Activated T-cell treated with anti-CD3 and anti-CD28 coated beads, Interleukin-2, amount 50 U/mL, for 48 hours (primary cell): Measurements from ENCODE around the gene KDM3B.
A peak's percentile ranks its signal among the peaks of the same experiment; 100 is the strongest.
"Not testable (repeated sequence)": the region's sequence is repeated elsewhere in the genome, so short reads cannot be mapped to it uniquely, and the experiment has no call there.

Experiments
- DNase-seq, 2 experiments: peaks; one replicate each; pipeline ENCODE4 v3.0.0-alpha.2; 2020

Gene KDM3B

DNA sequence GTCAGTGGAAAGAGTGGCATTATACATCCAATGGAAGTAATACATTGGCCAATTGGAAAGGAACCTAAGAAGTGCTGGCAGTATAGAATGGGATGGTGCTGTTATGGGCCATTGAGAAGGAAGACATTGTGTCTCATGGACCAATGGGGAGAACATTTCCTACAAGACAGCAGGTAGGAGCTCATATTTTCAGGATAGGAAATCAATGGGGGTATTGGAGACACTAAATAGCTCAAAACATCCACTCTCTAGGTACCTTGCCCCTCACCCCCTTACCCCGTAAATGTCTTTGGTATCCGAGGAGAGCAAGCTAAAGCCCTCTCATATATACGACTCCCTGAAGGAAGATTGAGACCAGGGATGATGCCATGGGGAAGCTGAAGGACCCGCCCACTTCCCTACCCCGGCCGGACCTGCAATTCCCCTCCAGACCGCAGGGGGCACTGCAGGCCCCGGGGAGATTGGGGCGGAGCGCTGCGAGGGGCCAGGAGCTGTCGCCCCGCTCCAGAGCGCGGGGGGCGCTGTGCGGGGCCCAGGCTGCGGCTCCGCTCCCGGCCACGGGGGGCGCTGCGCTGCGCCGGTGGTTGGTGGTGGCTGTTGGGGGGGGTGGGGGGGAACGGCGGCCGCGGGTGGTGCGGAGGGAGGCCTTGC is at the start of gene KDM3B:
TSS of gene KDM3B (plus strand) at position 615 of the 651 bp plus-strand sequence. CDS start 111 bp downstream, outside the sequence.
- DNase-seq, result peak; percentile 99

- no peak for DNase-seq
These were observed 49.1 kb upstream of the KDM3B start for GRCh38 chr5:138303372-138303771.

DNA sequence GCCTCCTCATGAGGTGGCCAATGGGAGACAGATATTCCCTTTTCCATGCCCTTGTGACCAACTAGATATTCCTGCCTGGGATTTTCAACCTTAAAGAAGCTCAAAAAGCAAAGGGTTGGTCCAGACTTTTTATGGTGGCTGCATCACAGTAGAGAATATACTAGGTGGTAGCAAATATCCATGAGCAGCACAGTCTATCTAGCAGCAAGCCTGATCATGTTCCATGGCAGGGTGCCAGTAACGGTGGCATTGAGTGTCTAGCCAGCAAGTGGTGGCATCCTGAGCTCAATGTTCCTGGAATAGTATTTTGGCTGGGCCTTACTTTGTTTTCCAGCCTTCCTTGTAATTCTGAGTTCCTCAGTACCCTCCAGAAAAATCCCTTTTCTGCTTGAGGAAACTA is 46.7 kb upstream of the KDM3B start:
- no peak for DNase-seq

DNA sequence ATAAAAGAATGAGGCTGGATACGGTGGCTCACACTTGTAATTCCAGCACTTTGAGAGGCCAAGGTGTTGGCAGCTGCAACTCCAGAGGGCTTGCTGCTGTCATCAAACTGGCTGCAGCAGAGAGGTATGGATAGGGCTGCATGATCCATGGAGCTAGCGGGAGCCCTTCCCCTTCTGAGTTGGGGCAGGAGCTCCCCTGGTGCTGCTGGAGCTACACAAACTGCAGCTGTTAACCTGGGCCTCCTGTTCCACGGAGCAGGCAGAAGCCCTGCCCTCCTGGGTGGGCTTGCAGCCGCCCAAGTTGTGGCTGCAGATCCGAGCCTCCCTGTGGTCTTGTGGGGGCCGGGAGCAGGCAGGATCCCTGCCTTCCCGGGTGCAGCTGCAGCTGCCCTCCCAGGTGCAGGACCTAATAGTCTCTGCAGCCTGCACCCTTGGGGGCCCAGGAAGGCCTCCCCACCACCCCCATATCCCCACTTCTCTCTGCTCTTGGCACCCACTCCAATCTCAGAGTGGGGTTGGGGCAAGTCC is 36.7 kb upstream of the KDM3B start:
- no peak for DNase-seq

GRCh38 chr5:138316355-138316754 is 36.1 kb upstream of the KDM3B start:
- no peak for DNase-seq

- not testable (repeated sequence) for DNase-seq
These were observed 34.3 kb upstream of the KDM3B start for GRCh38 chr5:138318211-138318610.

DNA sequence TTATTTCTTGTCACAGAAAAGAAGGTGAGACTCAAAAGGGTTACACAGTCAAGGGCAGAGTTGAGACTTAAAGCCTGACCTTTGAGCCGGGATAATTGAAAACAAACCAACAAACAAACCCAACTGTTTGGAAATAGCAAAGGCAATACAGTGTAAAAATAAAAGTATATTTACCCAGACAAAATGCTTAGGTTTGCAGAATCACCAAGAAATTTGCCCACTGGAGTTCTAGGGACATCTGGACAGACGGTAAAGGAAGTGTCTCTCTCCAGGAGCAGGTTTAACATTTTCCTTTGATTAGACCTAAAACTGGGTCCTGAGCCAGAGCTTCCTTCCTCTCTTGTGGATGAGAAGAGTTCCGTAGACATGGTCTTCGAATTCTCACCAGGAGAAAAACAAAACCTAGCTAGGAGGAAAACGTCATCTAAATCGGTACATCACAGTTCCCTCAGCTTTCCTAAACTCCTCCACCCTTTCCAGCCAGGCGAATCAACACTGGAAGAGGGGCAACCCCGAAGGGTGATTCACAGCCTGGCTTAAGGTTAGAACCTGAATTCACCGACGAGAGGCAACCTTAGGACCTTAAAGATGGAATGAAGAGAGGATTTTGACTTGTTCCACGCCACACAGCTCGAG is 21.6 kb upstream of the KDM3B start:
- DNase-seq, result no peak

- DNase-seq, result peak; percentile 97
These were observed 20.8 kb upstream of the KDM3B start, which contains the start of gene CDC25C for GRCh38 chr5:138331449-138332368. Gene CDC25C, minus strand, starts transcription at chr5:138331804. Its CDS starts 624 bp downstream, at chr5:138331180.

- peak in 1 of 2 experiments; percentile 18 for DNase-seq
These were observed 17.5 kb upstream of the KDM3B start for GRCh38 chr5:138334867-138335447.

DNA sequence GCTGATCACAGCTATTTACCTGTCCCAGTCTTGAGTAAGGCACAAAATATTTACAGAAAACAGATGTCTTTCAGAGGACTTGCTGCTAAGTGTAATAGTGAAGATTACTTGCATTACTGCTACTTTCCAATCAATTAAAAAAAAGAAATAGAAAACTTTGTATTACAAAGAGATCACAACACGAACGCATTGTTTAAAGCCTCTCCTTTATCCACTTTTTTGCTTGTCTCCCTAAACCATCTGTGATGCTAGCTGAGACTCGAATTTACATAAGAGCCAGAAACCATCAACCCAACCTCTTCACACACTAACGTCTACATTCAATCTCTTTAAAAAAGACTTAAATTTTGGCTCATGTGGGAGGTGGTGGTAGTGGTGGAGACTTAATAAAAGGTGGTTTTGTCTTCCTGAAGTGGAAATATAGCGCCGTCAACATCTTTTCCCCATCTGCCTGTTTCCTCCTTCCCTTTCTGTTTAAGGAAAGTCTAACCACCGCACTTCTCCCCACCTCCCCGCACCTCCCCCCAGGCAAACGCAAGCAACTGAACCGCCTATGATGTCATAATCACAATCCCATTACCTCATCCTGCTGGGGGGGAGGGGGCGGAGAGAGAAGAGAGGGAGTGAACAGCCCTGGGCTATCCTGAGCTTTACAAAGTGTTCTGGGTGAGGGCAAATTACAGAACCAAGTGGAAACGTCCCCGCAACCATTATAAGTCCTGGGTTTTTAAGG is 15.4 kb upstream of the KDM3B start:
- no peak for DNase-seq

DNA sequence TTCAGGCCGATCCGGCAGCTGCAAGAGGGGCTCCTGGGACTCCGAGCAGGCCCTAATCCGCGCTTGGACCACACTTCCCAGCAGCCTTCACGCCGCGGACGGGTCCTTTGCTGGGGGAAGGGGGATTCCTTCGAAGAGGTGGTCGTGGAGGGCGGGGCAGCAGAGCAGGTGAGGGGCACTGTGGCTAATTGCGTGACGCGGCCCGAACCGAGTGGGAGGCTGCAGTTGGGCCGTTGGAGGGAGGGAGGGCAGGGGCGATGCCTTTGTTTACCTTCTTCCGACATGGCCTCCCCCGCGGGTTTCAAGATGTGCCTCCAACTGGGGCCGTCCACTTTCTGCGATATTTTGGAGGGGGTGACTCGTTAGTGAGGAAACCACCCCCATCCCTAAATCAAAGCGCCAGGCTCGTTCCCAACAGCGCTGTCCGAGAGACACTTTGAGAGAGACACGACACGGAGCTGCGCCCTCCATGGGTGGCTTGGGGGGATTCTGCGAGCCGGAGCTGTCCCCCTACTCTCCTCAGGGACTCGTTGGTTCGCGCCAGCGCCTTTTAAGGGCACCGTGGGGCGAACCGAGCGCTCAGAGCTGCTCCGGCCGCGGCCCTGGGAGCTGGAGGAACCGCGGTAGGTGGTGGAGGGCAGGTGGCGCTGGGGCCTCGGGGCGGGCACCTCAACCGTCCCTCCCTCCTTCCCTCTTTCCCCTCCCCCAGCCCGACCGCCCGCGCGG is 14.6 kb upstream of the KDM3B start, which contains the start of gene FAM53C:
TSS of gene FAM53C (plus strand) at position 582 of the 726 bp plus-strand sequence. CDS start 3,070 bp downstream, outside the sequence.
- peak; percentile 97 for DNase-seq

DNA sequence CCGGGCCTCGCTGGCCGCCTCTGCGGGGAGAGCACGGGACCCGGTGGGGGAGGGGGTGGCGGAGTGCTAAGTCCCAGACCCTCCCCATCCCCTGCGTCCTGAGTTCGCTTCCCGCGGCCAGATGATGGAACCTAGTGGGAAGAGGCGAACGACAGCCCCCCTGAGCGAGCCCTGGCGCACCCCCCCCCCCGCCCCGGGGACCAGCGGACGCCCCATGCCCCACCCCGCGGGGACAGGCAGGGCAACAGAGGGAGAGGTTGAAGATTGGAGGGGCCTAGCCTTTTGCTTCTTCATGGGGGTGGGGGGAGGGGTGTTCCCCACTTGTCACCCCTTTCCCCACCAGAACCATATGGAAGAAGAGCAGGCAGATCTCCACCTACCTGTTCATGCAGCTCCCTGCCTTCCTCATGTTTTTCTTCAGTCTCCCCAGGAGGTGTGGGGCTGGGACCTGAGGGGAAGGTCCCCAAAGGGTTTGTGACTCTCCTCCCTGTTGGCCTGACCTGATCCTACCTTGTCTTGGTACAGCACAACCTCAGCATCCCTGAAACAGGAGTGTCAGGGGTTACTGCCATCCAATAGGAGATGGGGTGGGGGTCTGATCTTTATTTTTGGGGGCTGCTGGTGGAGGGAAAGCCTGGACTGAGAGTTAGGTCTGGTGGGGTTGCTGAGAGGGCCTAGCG is 13.9 kb upstream of the KDM3B start:
- DNase-seq, result no peak

DNA sequence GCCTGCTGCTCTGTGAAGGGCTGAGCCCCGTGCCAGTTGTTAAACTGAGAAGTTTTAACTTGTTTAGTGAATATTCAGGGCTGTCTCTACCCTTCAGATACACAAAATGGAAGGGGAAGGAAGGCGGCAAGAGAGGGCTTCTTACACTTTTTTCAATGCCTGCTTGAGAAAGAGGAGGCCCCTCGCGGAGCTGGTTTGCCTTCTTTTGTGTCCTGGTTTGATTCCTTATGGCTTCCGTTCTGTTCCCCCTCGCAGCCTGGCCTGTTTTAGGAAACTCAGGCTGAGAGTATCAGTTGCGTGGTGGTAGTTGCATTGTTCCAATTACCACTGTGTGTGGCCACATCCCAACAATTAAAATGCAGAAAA is 13.4 kb upstream of the KDM3B start:
- no peak for DNase-seq

DNA sequence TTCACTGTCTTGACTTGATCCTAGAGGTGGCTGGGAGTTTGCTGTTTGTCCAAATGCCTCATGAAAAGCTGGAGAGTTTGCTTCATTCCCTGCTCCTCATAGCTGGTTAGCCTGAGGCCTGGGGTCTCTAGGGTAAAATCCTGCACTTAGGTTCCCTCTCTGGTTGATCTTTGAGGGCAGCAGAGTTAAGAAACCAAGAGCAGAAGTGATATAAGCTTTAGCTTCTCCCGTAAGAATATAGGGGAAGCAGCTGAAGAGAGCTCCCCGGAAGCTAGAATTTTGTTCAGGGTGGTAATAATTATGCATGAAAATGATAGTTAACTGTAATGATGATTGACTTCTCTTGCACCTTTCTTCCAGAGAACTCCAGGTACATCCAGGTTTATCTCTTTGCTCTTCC is 13.0 kb upstream of the KDM3B start:
- DNase-seq, result no peak

DNA sequence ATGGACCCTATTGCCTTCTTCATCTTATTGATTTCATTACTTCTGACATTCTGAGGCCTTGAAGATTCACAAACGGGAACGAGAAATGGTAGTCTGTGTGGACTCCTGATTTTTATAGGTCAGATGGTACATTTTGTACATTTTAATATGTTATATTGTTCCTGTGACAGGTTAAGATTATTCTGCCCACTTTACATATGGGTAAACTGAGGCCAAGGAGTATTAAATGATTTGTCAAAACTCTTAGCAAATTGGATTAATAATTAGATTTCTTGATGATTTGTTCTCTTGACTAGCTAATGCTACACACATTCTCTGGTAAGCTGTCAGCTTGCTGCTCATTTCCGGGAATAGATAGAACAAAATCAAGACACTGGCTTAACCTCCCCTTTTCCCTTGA is 12.5 kb upstream of the KDM3B start:
- DNase-seq, result no peak

- peak in 1 of 2 experiments; percentile 15 for DNase-seq
These were observed 7.4 kb upstream of the KDM3B start for GRCh38 chr5:138344887-138345622.

- peak in 1 of 2 experiments; percentile 7 for DNase-seq
These were observed 5.6 kb upstream of the KDM3B start for GRCh38 chr5:138346889-138347288.

GRCh38 chr5:138349852-138350562 is 2.5 kb upstream of the KDM3B start:
- peak in 1 of 2 experiments; percentile 17 for DNase-seq

GRCh38 chr5:138350563-138350890 is 2.0 kb upstream of the KDM3B start:
- peak in 1 of 2 experiments; percentile 15 for DNase-seq
